Prostate gland (tissue), 2 donors: ENCODE measurements around the gene STAG2. TPM values are rescaled to one million over a fixed set of nuclear protein-coding genes. Genes with fewer than 3 reads are reported as not detected.

ENCODE experiments used
- DNase-seq: peaks from one replicate; pipeline ENCODE4 v3.0.0-alpha.2; 2019; ENCODE audit warnings: low spot score
- H3K27ac ChIP-seq, 2 donors: fragments of 200-600 bp; sonication (generic); 2 replicates each; pipeline ENCODE4 v1.5.1; 2017 to 2019
- H3K27me3 ChIP-seq: fragments of 200-600 bp; sonication (generic); replicated peaks from 2 replicates; pipeline ENCODE4 v1.5.1; 2019; ENCODE audit not compliant: insufficient read depth
- H3K36me3 ChIP-seq, 2 donors: fragments of 200-600 bp; sonication (generic); 1 replicate in 1 of 2; 2 replicates in 1 of 2; pipeline versions ENCODE4 v1.5.1 to v1.8.1; 2017 to 2019
- H3K4me1 ChIP-seq: fragments of 200-600 bp; sonication (generic); replicated peaks from 2 replicates; pipeline ENCODE4 v1.5.1; 2019
- H3K4me3 ChIP-seq, 2 donors: fragments of 200-600 bp; sonication (generic); 2 replicates each; pipeline ENCODE4 v1.5.1; 2017 to 2019
- H3K9me3 ChIP-seq: fragments of 200-600 bp; sonication (generic); 2 replicates; pipeline ENCODE4 v1.5.1; 2017
- POLR2A ChIP-seq: fragments of 450-650 bp; IDR thresholded peaks from one replicate; pipeline ENCODE4 v1.6.1; 2016; ENCODE audit warnings: antibody characterized with exemption, mild to moderate bottlenecking
- POLR2AphosphoS5 ChIP-seq: sonication (generic); formaldehyde crosslinking; IDR thresholded peaks from one replicate; pipeline ENCODE4 v1.6.1; 2017; ENCODE audit warnings: antibody characterized with exemption
- WGBS: methylation state at CpG from one replicate; pipeline ENCODE4 v1.1.5; 2018; 5-methylcytosine and 5-hydroxymethylcytosine counted together
- intact Hi-C: fragments of 100-400 bp; cut with DNase I; formaldehyde crosslinking; loops from one replicate; pipeline ENCODE4 v1.14.2; 2022
- total RNA-seq, 2 donors: library from RNA; depleted of rRNA; stranded (reverse); fragments of >200 nt; gene quantifications; one replicate each; pipeline ENCODE4 v1.1.0, GENCODE V29; 2016
- TF ChIP-seq, protein P1 (sequence below), 4 experiments: fragments of 200-600 bp in 2 of 4; fragments of 450-650 bp in 2 of 4; sonication (generic) in 2 of 4; IDR thresholded peaks; 1 replicate in 3 of 4; 2 replicates in 1 of 4; pipeline ENCODE4 v1.5.1; 2016 to 2019; ENCODE audit warnings: antibody characterized with exemption in 4 of 4, mild to moderate bottlenecking in 2 of 4, moderate library complexity in 2 of 4

Gene STAG2
- total RNA-seq, 2 donors from 2014 or later = 32.6 to 51.2 TPM

DNA sequence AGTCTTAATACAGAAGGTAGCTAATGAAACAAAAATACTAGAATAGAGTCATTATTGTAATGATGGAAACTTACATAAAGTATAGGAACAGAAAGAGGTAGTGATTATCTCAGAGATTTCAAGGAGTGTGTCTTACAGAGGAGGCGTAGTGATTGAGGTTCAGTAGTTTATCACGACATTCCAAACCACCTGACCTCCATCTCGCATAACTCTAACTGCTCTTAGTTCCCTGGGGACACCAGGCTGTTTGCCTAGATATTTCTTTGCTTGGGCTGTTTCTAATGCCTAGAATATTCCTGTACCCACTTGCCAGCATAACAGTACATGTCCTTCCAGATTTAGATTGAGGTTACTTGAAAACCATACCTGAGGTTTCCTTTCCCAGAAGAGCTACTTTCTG, 29.1 kb downstream of the STAG2 start:
- H3K9me3 ChIP-seq = no peaks in the 10 kb centered on the region
- H3K4me3 ChIP-seq = no peak overlapping the region
- H3K27ac ChIP-seq = no peak overlapping the region
- intact Hi-C loops = no loop called here
- H3K27me3 ChIP-seq = no peaks in the 10 kb centered on the region
- TF ChIP-seq POLR2A (no peak), POLR2AphosphoS5 (no peak)
- TF ChIP-seq, protein P1, sequence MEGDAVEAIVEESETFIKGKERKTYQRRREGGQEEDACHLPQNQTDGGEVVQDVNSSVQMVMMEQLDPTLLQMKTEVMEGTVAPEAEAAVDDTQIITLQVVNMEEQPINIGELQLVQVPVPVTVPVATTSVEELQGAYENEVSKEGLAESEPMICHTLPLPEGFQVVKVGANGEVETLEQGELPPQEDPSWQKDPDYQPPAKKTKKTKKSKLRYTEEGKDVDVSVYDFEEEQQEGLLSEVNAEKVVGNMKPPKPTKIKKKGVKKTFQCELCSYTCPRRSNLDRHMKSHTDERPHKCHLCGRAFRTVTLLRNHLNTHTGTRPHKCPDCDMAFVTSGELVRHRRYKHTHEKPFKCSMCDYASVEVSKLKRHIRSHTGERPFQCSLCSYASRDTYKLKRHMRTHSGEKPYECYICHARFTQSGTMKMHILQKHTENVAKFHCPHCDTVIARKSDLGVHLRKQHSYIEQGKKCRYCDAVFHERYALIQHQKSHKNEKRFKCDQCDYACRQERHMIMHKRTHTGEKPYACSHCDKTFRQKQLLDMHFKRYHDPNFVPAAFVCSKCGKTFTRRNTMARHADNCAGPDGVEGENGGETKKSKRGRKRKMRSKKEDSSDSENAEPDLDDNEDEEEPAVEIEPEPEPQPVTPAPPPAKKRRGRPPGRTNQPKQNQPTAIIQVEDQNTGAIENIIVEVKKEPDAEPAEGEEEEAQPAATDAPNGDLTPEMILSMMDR (IDR thresholded peaks at IDR 0.05) = no peak
- H3K36me3 ChIP-seq = no peaks in the 10 kb centered on the region
- H3K4me1 ChIP-seq = no peaks in the 10 kb centered on the region
- DNase-seq = no peak
- 78% methylated on average over 3 of the region's 3 CpGs for WGBS

DNA sequence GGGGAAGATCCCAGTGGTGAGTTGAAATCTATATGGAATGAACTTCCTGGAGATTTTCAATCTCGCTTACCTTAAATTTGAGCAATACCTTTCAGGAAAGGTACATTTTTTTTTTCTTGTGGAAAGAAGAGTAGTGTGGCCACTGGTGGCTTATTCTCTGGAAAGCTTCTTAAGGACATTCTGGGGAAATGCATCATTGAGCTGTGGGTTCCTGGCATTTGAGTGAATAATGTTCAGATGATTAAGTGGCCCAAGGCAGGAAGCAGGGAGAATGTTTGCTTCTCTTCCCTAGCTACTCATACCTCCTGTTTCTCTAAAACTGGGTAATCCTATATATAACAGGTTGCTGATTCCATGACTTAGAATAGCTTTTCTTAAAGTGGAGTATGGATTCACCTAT, 31.8 kb downstream of the STAG2 start:
- intact Hi-C loops = no loop called here

DNA sequence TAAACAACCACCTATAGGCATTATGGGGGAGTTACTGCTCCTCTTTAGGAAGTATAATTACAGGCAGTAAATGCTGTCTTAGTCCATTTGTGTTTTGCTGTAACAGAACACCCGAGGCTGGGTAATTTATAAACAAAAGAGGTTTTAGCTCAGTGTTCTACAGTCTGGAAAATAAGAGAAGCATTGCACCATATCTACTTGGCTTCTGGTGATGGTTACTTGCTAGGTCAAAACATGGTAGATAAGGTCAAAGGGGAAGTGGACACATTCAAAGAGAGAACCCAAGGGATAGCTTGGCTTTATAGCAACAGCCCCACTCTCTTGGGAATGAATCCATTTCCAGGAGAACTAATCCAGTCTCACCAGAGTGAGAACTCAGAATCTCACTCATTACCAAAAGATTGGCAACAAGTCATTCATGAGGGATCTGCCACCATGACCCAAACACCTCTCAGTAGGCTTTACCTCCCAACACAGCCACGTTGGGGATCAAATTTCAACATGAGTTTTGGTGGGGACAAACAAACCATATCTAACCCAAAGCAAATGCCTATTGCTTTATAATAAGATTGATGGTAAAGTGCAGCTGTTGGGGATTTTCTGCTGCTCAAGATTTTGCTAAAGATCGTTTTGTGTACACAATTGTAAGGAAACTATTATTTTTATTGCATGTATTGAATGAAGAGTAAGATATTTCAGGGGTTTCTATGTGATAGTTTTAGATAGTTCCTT, 32.6 kb downstream of the STAG2 start:
- Histone ChIP-seq H3K27me3 (no peaks in the 10 kb centered on the region), H3K4me3 (no peak overlapping the region), H3K9me3 (no peaks in the 10 kb centered on the region), H3K27ac (no peak overlapping the region), H3K36me3 (no peaks in the 10 kb centered on the region), H3K4me1 (no peaks in the 10 kb centered on the region)
- TF ChIP-seq, protein P1 (IDR thresholded peaks at IDR 0.05) = no peak
- no peak for TF ChIP-seq POLR2A
- TF ChIP-seq POLR2AphosphoS5 = no peak
- intact Hi-C loops = no loop called here
- no peak for DNase-seq
- WGBS = 17% methylated on average over 3 of the region's 3 CpGs

More for the DNA sequence above, 31.8 kb downstream of the STAG2 start:
- no peak overlapping the region for H3K4me3 ChIP-seq
- no peak for DNase-seq
- no peaks in the 10 kb centered on the region for H3K4me1 ChIP-seq
- no peaks in the 10 kb centered on the region for H3K9me3 ChIP-seq
- 100% methylated on average over 1 of the region's 1 CpG for WGBS
- H3K27ac ChIP-seq = no peak overlapping the region
- no peaks in the 10 kb centered on the region for H3K27me3 ChIP-seq
- H3K36me3 ChIP-seq = no peaks in the 10 kb centered on the region
- no peak for TF ChIP-seq POLR2A
- no peak for TF ChIP-seq POLR2AphosphoS5
- TF ChIP-seq, protein P1 (IDR thresholded peaks at IDR 0.05) = no peak

DNA sequence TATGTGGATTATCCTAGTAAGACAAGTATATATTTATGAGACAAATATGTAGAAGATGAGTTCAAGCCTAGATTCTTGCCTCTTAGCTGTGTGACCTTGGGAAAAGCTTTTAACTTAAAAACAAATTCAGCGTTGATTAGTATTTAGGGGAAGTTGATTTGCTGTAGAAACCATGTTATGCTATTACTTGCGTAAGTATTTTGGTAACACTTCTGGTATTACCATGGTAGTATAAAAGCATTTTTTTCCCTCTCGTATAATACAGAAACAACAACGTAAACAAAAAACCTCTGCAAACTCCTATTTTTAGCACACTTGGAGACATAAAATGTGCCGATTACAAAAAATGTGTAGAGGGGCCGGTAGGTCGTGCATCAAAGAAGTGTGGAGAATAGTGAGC, 33.2 kb downstream of the STAG2 start:
- no peak overlapping the region for H3K27ac ChIP-seq
- intact Hi-C loops = no loop called here
- H3K27me3 ChIP-seq = no peaks in the 10 kb centered on the region
- no peak overlapping the region for H3K4me3 ChIP-seq
- H3K36me3 ChIP-seq = no peaks in the 10 kb centered on the region
- no peaks in the 10 kb centered on the region for H3K4me1 ChIP-seq
- TF ChIP-seq POLR2A (no peak), POLR2AphosphoS5 (no peak)
- TF ChIP-seq, protein P1 (IDR thresholded peaks at IDR 0.05) = no peak
- 72% methylated on average over 7 of the region's 7 CpGs for WGBS
- DNase-seq = no peak
- H3K9me3 ChIP-seq = no peaks in the 10 kb centered on the region

DNA sequence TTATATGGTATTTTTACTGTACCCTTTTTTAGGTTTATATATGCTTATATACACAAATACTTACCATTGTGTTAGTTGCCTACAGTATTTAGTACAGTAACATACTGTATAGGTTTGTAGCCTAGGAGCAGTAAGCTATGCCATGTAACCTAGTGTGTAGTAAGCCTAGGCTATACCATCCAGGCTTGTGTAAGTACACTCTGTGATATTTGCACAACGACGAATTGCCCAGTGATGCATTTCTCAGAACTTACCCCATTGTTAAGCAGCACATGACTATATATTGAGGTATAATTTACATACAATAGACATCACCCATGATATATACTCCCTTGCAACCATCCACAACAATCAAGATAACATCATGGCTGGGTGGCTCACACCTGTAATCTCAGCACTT, 40.1 kb downstream of the STAG2 start:
- H3K27me3 ChIP-seq = no peaks in the 10 kb centered on the region
- H3K9me3 ChIP-seq = no peaks in the 10 kb centered on the region
- intact Hi-C loops = no loop called here
- H3K4me1 ChIP-seq = no peaks in the 10 kb centered on the region
- 94% methylated on average over 2 of the region's 2 CpGs for WGBS
- no peaks in the 10 kb centered on the region for H3K36me3 ChIP-seq
- TF ChIP-seq, protein P1 (IDR thresholded peaks at IDR 0.05) = no peak
- TF ChIP-seq POLR2A (no peak), POLR2AphosphoS5 (no peak)
- DNase-seq = no peak
- no peak overlapping the region for H3K4me3 ChIP-seq
- no peak overlapping the region for H3K27ac ChIP-seq
